Peyer's patch (tissue), 4 donors: ENCODE measurements around the gene MRPL4.

Source experiments
- POLR2A ChIP-seq, 2 donors: fragments of 450-650 bp; IDR thresholded peaks; one replicate each; pipeline ENCODE4 v1.5.1; 2017; ENCODE audit warnings: antibody characterized with exemption in 2 of 2, mild to moderate bottlenecking in 2 of 2, moderate library complexity in 2 of 2
- TF ChIP-seq, protein P1 (sequence below), 6 experiments: fragments of 450-650 bp in 4 of 6; fragments of 200-600 bp in 2 of 6; sonication (generic) in 1 of 6; IDR thresholded peaks; one replicate each; pipeline ENCODE4 v1.5.1; 2017 to 2019; ENCODE audit warnings: antibody characterized with exemption in 6 of 6, mild to moderate bottlenecking in 3 of 6, moderate library complexity in 1 of 6

- no peak for TF ChIP-seq POLR2A (IDR thresholded peaks at IDR 0.05)
- TF ChIP-seq, protein P1, sequence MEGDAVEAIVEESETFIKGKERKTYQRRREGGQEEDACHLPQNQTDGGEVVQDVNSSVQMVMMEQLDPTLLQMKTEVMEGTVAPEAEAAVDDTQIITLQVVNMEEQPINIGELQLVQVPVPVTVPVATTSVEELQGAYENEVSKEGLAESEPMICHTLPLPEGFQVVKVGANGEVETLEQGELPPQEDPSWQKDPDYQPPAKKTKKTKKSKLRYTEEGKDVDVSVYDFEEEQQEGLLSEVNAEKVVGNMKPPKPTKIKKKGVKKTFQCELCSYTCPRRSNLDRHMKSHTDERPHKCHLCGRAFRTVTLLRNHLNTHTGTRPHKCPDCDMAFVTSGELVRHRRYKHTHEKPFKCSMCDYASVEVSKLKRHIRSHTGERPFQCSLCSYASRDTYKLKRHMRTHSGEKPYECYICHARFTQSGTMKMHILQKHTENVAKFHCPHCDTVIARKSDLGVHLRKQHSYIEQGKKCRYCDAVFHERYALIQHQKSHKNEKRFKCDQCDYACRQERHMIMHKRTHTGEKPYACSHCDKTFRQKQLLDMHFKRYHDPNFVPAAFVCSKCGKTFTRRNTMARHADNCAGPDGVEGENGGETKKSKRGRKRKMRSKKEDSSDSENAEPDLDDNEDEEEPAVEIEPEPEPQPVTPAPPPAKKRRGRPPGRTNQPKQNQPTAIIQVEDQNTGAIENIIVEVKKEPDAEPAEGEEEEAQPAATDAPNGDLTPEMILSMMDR (IDR thresholded peaks at IDR 0.05): no peak
These were observed 44.0 kb downstream of the MRPL4 start for GRCh38 chr19:10295847-10296591.
